ENCODE measurements around the gene OTOP3. TPM values are rescaled to one million over a fixed set of nuclear protein-coding genes. Genes with fewer than 3 reads are reported as not detected.
"Not testable (repeated sequence)": the region's sequence is repeated elsewhere in the genome, so short reads cannot be mapped to it uniquely, and the experiment has no call there.

OTOP3 gene
- total RNA-seq, 1 donor from 2014 or later, result not detected

- TF ChIP-seq CTCF (IDR thresholded peaks at IDR 0.05; ENCODE audit: insufficient read depth, low read length, poor library complexity, severe bottlenecking), result no peak
- no peak overlapping the region for H3K4me3 ChIP-seq (ENCODE audit: low read depth, low read length)
Observed at GRCh38 chr17:74903034-74903433, 32.7 kb upstream of the OTOP3 start.

GRCh38 chr17:74903671-74904070, 32.0 kb upstream of the OTOP3 start:
- H3K4me3 ChIP-seq (ENCODE audit: low read depth, low read length), result no peak overlapping the region
- no peaks in the 10 kb centered on the region for H3K36me3 ChIP-seq (ENCODE audit: control insufficient read depth, insufficient read depth, low read length)
- DNase-seq (ENCODE audit: low read depth), result no peak
- peaks cover 4% of the 10 kb centered on the region for H3K27me3 ChIP-seq (ENCODE audit: control insufficient read depth, insufficient read depth, low read length)
- TF ChIP-seq CTCF (IDR thresholded peaks at IDR 0.05; ENCODE audit: insufficient read depth, low read length, poor library complexity, severe bottlenecking), result no peak

More at GRCh38 chr17:74903034-74903433, 32.7 kb upstream of the OTOP3 start:
- H3K36me3 ChIP-seq (ENCODE audit: control insufficient read depth, insufficient read depth, low read length), result no peaks in the 10 kb centered on the region
- DNase-seq (ENCODE audit: low read depth), result no peak
- peaks cover 4% of the 10 kb centered on the region for H3K27me3 ChIP-seq (ENCODE audit: control insufficient read depth, insufficient read depth, low read length)

- Histone ChIP-seq H3K4me3 (ENCODE audit: low read depth, low read length) (no peak overlapping the region), H3K27me3 (ENCODE audit: control insufficient read depth, insufficient read depth, low read length) (peaks cover 4% of the 10 kb centered on the region), H3K36me3 (ENCODE audit: control insufficient read depth, insufficient read depth, low read length) (no peaks in the 10 kb centered on the region)
- DNase-seq (ENCODE audit: low read depth), result no peak
- TF ChIP-seq CTCF (IDR thresholded peaks at IDR 0.05; ENCODE audit: insufficient read depth, low read length, poor library complexity, severe bottlenecking), result no peak
Observed at GRCh38 chr17:74904687-74905409, 30.9 kb upstream of the OTOP3 start.

- not testable (repeated sequence) for DNase-seq (ENCODE audit: low read depth); H3K4me3 ChIP-seq (ENCODE audit: low read depth, low read length); H3K36me3 ChIP-seq (ENCODE audit: control insufficient read depth, insufficient read depth, low read length); H3K27me3 ChIP-seq (ENCODE audit: control insufficient read depth, insufficient read depth, low read length)
Observed at GRCh38 chr17:74906214-74906793, 29.4 kb upstream of the OTOP3 start.

GRCh38 chr17:74907012-74907411, 28.7 kb upstream of the OTOP3 start:
- Histone ChIP-seq H3K4me3 (ENCODE audit: low read depth, low read length) (no peak overlapping the region), H3K27me3 (ENCODE audit: control insufficient read depth, insufficient read depth, low read length) (peaks cover 2% of the 10 kb centered on the region), H3K36me3 (ENCODE audit: control insufficient read depth, insufficient read depth, low read length) (no peaks in the 10 kb centered on the region)
- DNase-seq (ENCODE audit: low read depth), result no peak
- TF ChIP-seq CTCF (IDR thresholded peaks at IDR 0.05; ENCODE audit: insufficient read depth, low read length, poor library complexity, severe bottlenecking), result no peak

GRCh38 chr17:74909097-74909496, 26.6 kb upstream of the OTOP3 start:
- H3K36me3 ChIP-seq (ENCODE audit: control insufficient read depth, insufficient read depth, low read length); DNase-seq (ENCODE audit: low read depth); H3K27me3 ChIP-seq (ENCODE audit: control insufficient read depth, insufficient read depth, low read length); H3K4me3 ChIP-seq (ENCODE audit: low read depth, low read length): not testable (repeated sequence)

GRCh38 chr17:74911423-74911822, 24.3 kb upstream of the OTOP3 start:
- not testable (repeated sequence) for H3K4me3 ChIP-seq (ENCODE audit: low read depth, low read length); H3K36me3 ChIP-seq (ENCODE audit: control insufficient read depth, insufficient read depth, low read length); H3K27me3 ChIP-seq (ENCODE audit: control insufficient read depth, insufficient read depth, low read length); DNase-seq (ENCODE audit: low read depth)

All from kidney epithelial cell (primary cell).